Astrocyte (in vitro differentiated cells and primary cell): Measurements from ENCODE around the gene CCDC68. TPM values are rescaled to one million over a fixed set of nuclear protein-coding genes. Genes with fewer than 3 reads are reported as not detected.
A peak's percentile ranks its signal among the peaks of the same experiment; 100 is the strongest.

ENCODE experiments used
- DNase-seq: peaks from one replicate; pipeline ENCODE4 v3.0.0-alpha.2; 2010; ENCODE audit warnings: low read depth
- FAIRE-seq: peaks from 2 replicates; lab custom pipeline; 2011; peaks lifted over from hg19 to GRCh38; lab: Jason Lieb, UNC
- H2AFZ ChIP-seq: 2 replicates; pipeline ENCODE4 v1.6.0; 2012; ENCODE audit warnings: low read depth, low read length, inconsistent platforms
- H3K27ac ChIP-seq: 2 replicates; pipeline ENCODE4 v1.5.1; 2011; ENCODE audit warnings: low read depth, low read length, inconsistent platforms
- H3K27me3 ChIP-seq: 2 replicates; pipeline ENCODE4 v1.6.0; 2011; ENCODE audit warnings: low read length, inconsistent platforms; ENCODE audit not compliant: insufficient read depth
- H3K36me3 ChIP-seq: 2 replicates; pipeline ENCODE4 v1.5.1; 2011; ENCODE audit warnings: low read length, inconsistent platforms; ENCODE audit not compliant: insufficient read depth
- H3K4me1 ChIP-seq: 2 replicates; pipeline ENCODE4 v1.5.1; 2011; ENCODE audit warnings: low read length, inconsistent platforms; ENCODE audit not compliant: insufficient read depth
- H3K4me2 ChIP-seq: 2 replicates; pipeline ENCODE4 v1.6.0; 2012; ENCODE audit warnings: low read length, inconsistent platforms
- H3K4me3 ChIP-seq: 2 replicates; pipeline ENCODE4 v1.5.1; 2011; ENCODE audit warnings: low read depth, mild to moderate bottlenecking, low read length, inconsistent platforms; ENCODE audit not compliant: insufficient read depth
- H3K79me2 ChIP-seq: 2 replicates; pipeline ENCODE4 v1.6.0; 2012; ENCODE audit warnings: mild to moderate bottlenecking, low read length, inconsistent platforms; ENCODE audit not compliant: insufficient read depth
- H3K9ac ChIP-seq: 2 replicates; pipeline ENCODE4 v1.6.0; 2012; ENCODE audit warnings: mild to moderate bottlenecking, low read length, inconsistent platforms
- H3K9me3 ChIP-seq: 2 replicates; pipeline ENCODE4 v1.5.1; 2012; ENCODE audit warnings: low read depth, mild to moderate bottlenecking, low read length, inconsistent platforms; ENCODE audit not compliant: insufficient read depth
- H4K20me1 ChIP-seq: 2 replicates; pipeline ENCODE4 v1.6.0; 2012; ENCODE audit warnings: low read length, inconsistent platforms; ENCODE audit not compliant: insufficient read depth
- H3K27ac Mint-ChIP-seq: one replicate; pipeline ENCODE4 v1.8.0; 2021; ENCODE audit warnings: mild to moderate bottlenecking, mixed read lengths; ENCODE audit not compliant: unreplicated experiment
- H3K27me3 Mint-ChIP-seq: one replicate; pipeline ENCODE4 v1.8.0; 2021; ENCODE audit warnings: low read depth, mixed read lengths; ENCODE audit not compliant: unreplicated experiment
- H3K36me3 Mint-ChIP-seq: one replicate; pipeline ENCODE4 v1.8.0; 2021; ENCODE audit warnings: low read depth, mixed read lengths; ENCODE audit not compliant: unreplicated experiment
- H3K4me1 Mint-ChIP-seq: one replicate; pipeline ENCODE4 v1.8.0; 2021; ENCODE audit warnings: low read depth, mixed read lengths; ENCODE audit not compliant: unreplicated experiment
- H3K4me3 Mint-ChIP-seq: one replicate; pipeline ENCODE4 v1.8.0; 2021; ENCODE audit warnings: mild to moderate bottlenecking, moderate library complexity, mixed read lengths; ENCODE audit not compliant: unreplicated experiment
- H3K9me3 Mint-ChIP-seq: one replicate; pipeline ENCODE4 v1.8.0; 2021; ENCODE audit warnings: mild to moderate bottlenecking, mixed read lengths; ENCODE audit not compliant: unreplicated experiment
- EZH2 ChIP-seq: IDR thresholded peaks from 2 replicates; pipeline ENCODE4 v1.6.1; 2012; ENCODE audit warnings: mild to moderate bottlenecking, low read length, inconsistent platforms; ENCODE audit not compliant: insufficient read depth
- total RNA-seq: library from RNA; stranded (reverse); gene quantifications from 2 replicates; pipeline ENCODE4 v1.2.1, GENCODE V29; 2021
- TF ChIP-seq, protein P1 (sequence below): IDR thresholded peaks from 2 replicates; pipeline ENCODE4 v1.5.1; 2011; ENCODE audit warnings: low read depth, mild to moderate bottlenecking, inconsistent platforms, low read length, moderate library complexity; ENCODE audit not compliant: insufficient read depth

Gene CCDC68
- total RNA-seq, 1 donor from 2014 or later = 2.2 TPM

DNA sequence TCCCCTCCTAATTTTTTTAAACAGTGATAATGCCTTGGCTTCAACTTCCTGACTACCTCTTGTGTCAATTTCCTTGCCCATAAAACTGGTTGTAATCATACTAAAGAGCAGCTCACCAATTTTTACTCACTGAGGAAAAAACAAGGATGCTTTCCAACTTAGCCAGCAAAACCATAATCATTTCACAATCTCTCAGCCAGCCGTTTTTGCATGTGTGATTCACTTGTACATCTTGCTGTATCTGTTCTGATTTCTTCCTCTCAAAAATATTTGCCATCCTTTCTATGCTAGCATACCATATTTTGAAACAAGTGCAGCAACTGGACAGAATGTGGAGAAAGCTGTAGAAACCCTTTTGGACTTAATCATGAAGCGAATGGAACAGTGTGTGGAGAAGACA, 70.3 kb downstream of the CCDC68 start:
- H2AFZ ChIP-seq = no peak overlapping the region
- H3K9me3 Mint-ChIP-seq = no peaks in the 10 kb centered on the region
- H3K27ac Mint-ChIP-seq = no peak overlapping the region
- no peak for FAIRE-seq
- no peak overlapping the region for H3K4me3 ChIP-seq
- no peak overlapping the region for H3K4me3 Mint-ChIP-seq
- no peak overlapping the region for H3K4me2 ChIP-seq
- H3K36me3 ChIP-seq = no peaks in the 10 kb centered on the region
- no peaks in the 10 kb centered on the region for H3K36me3 Mint-ChIP-seq
- no peaks in the 10 kb centered on the region for H3K27me3 Mint-ChIP-seq
- no peaks in the 10 kb centered on the region for H3K9me3 ChIP-seq
- no peak overlapping the region for H3K9ac ChIP-seq
- H3K4me1 Mint-ChIP-seq = no peaks in the 10 kb centered on the region
- no peaks in the 10 kb centered on the region for H3K4me1 ChIP-seq
- H4K20me1 ChIP-seq = no peaks in the 10 kb centered on the region
- H3K79me2 ChIP-seq = no peaks in the 10 kb centered on the region
- no peaks in the 10 kb centered on the region for H3K27me3 ChIP-seq
- DNase-seq = peak; percentile 46
- TF ChIP-seq, protein P1, sequence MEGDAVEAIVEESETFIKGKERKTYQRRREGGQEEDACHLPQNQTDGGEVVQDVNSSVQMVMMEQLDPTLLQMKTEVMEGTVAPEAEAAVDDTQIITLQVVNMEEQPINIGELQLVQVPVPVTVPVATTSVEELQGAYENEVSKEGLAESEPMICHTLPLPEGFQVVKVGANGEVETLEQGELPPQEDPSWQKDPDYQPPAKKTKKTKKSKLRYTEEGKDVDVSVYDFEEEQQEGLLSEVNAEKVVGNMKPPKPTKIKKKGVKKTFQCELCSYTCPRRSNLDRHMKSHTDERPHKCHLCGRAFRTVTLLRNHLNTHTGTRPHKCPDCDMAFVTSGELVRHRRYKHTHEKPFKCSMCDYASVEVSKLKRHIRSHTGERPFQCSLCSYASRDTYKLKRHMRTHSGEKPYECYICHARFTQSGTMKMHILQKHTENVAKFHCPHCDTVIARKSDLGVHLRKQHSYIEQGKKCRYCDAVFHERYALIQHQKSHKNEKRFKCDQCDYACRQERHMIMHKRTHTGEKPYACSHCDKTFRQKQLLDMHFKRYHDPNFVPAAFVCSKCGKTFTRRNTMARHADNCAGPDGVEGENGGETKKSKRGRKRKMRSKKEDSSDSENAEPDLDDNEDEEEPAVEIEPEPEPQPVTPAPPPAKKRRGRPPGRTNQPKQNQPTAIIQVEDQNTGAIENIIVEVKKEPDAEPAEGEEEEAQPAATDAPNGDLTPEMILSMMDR = no peak
- TF ChIP-seq EZH2 = no peak
- H3K27ac ChIP-seq = no peak overlapping the region

DNA sequence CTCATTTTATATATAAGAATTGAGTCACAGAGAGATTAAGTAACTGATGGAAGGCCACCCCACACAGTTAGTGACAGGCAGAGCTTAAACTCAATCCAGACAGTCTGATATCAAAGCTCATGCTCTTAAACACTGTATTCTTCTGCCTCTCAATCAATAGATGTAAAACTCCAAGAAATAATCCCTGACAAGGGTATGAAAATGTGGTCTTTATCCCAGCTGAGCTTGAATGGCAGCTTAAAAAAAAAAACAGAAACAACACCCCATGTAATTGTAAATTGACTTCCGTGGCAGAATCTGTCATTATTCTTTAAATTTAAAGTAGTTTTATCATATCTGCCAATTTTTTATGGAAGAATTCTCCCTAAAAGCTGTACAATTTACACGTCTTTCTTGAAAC, 70.9 kb downstream of the CCDC68 start:
- Mint-ChIP-seq H3K9me3 (no peaks in the 10 kb centered on the region), H3K27ac (no peak overlapping the region), H3K36me3 (no peaks in the 10 kb centered on the region), H3K4me1 (peaks cover 4% of the 10 kb centered on the region), H3K4me3 (no peak overlapping the region), H3K27me3 (no peaks in the 10 kb centered on the region)
- no peaks in the 10 kb centered on the region for H3K79me2 ChIP-seq
- no peak for TF ChIP-seq EZH2
- TF ChIP-seq, protein P1 = no peak
- no peak overlapping the region for H3K4me2 ChIP-seq
- no peak for FAIRE-seq
- H3K4me1 ChIP-seq = no peaks in the 10 kb centered on the region
- H3K27me3 ChIP-seq = no peaks in the 10 kb centered on the region
- H3K36me3 ChIP-seq = no peaks in the 10 kb centered on the region
- H3K9ac ChIP-seq = no peak overlapping the region
- no peak overlapping the region for H3K27ac ChIP-seq
- H4K20me1 ChIP-seq = no peaks in the 10 kb centered on the region
- H3K4me3 ChIP-seq = no peak overlapping the region
- H3K9me3 ChIP-seq = no peaks in the 10 kb centered on the region
- no peak overlapping the region for H2AFZ ChIP-seq
- no peak for DNase-seq

DNA sequence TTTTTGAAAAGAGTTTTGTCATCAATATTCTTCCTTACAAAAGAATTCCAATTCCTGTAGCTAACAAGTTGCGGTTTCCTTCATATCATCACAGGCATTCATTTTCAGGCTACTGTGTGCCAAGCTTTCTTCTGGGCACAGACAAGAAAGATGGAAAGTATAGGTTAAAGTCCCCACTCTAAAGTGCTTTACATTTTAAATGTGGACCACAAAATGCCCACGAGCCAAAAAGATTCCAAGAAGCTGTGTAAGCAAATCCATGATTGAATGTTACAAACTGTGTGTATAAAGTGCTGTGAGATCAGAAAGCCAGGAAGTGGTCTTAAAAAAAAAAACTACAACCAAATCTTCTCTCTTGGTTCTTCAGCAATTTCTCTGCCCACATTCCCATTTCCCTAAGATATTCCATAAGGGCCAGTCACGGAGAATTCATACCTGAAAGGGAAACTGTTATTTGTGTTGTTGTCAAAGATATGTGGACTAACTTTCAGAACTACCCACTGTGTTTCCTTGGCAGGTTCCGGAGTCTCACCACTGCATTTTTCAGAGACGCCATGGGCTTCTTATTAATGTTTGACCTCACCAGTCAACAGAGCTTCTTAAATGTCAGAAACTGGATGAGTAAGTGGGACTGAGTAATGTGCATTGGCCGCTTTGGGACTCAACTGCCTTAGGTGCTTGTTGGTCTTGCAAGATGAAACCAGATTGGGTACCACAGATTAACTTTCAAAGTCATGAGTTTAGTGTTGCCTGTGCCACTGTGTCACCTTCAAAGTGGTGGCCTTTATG, 75.3 kb downstream of the CCDC68 start:
- Histone ChIP-seq H3K27me3 (no peaks in the 10 kb centered on the region), H3K4me1 (no peaks in the 10 kb centered on the region), H3K4me3 (no peak overlapping the region), H3K9me3 (no peaks in the 10 kb centered on the region), H3K36me3 (no peaks in the 10 kb centered on the region), H3K4me2 (peak overlapping the region; percentile 2), H3K27ac (no peak overlapping the region), H3K9ac (no peak overlapping the region), H4K20me1 (no peaks in the 10 kb centered on the region), H3K79me2 (no peaks in the 10 kb centered on the region), H2AFZ (no peak overlapping the region)
- FAIRE-seq (no peak), DNase-seq (peak; percentile 73)
- Mint-ChIP-seq H3K27me3 (no peaks in the 10 kb centered on the region), H3K4me1 (peaks cover 8% of the 10 kb centered on the region), H3K36me3 (no peaks in the 10 kb centered on the region), H3K9me3 (no peaks in the 10 kb centered on the region), H3K4me3 (no peak overlapping the region), H3K27ac (no peak overlapping the region)
- no peak for TF ChIP-seq EZH2
- TF ChIP-seq, protein P1 = no peak
